GM12864 (cell line): ENCODE measurements around the gene DBET.
"Not testable (repeated sequence)": the region's sequence is repeated elsewhere in the genome, so short reads cannot be mapped to it uniquely, and the experiment has no call there.

ENCODE experiments used
- DNase-seq: peaks from one replicate; pipeline ENCODE4 v3.0.0-alpha.2; 2011; ENCODE audit warnings: low read depth
- H3K4me3 ChIP-seq: 2 replicates; pipeline ENCODE4 v1.5.1; 2011; ENCODE audit warnings: mild to moderate bottlenecking, low read depth, low read length, control low read depth
- CTCF ChIP-seq: IDR thresholded peaks from 2 replicates; pipeline ENCODE4 v1.5.1; 2011; ENCODE audit warnings: low read depth, mild to moderate bottlenecking, moderate library complexity, low read length, control low read depth, inconsistent platforms; ENCODE audit errors: missing control alignments

DBET gene

GRCh38 chr4:190019023-190019858 lies 45.1 kb upstream of the DBET start:
- no peak for DNase-seq
- no peak overlapping the region for H3K4me3 ChIP-seq
- no peak for TF ChIP-seq CTCF

- not testable (repeated sequence) for DNase-seq, H3K4me3 ChIP-seq
Measured at GRCh38 chr4:190019859-190020463, 44.3 kb upstream of the DBET start.

- H3K4me3 ChIP-seq, result no peak overlapping the region
- DNase-seq, result no peak
- TF ChIP-seq CTCF, result no peak
Measured at GRCh38 chr4:190020790-190021717, 43.2 kb upstream of the DBET start.

GRCh38 chr4:190021973-190022372 lies 42.3 kb upstream of the DBET start:
- H3K4me3 ChIP-seq, DNase-seq: not testable (repeated sequence)

- DNase-seq, H3K4me3 ChIP-seq: not testable (repeated sequence)
Measured at GRCh38 chr4:190022614-190023281, 41.6 kb upstream of the DBET start.

GRCh38 chr4:190027156-190027555 lies 37.1 kb upstream of the DBET start, which contains the start of gene FRG2:
Gene FRG2 (minus strand): TSS chr4:190027256. CDS start chr4:190027204, 52 bp downstream.
- not testable (repeated sequence) for DNase-seq, H3K4me3 ChIP-seq

GRCh38 chr4:190031264-190031663 lies 33.0 kb upstream of the DBET start:
- H3K4me3 ChIP-seq, DNase-seq: not testable (repeated sequence)

GRCh38 chr4:190037704-190038388 lies 26.5 kb upstream of the DBET start:
- DNase-seq, H3K4me3 ChIP-seq: not testable (repeated sequence)

GRCh38 chr4:190040873-190041272 lies 23.4 kb upstream of the DBET start:
- H3K4me3 ChIP-seq, result not testable (repeated sequence)

GRCh38 chr4:190047627-190048026 lies 16.7 kb upstream of the DBET start:
- DNase-seq, H3K4me3 ChIP-seq: not testable (repeated sequence)

More at GRCh38 chr4:190040873-190041272, 23.4 kb upstream of the DBET start:
- DNase-seq, result not testable (repeated sequence)

- not testable (repeated sequence) for DNase-seq, H3K4me3 ChIP-seq
Measured at GRCh38 chr4:190049378-190050239, 14.7 kb upstream of the DBET start.

GRCh38 chr4:190058997-190059396 lies 5.3 kb upstream of the DBET start:
- H3K4me3 ChIP-seq, result not testable (repeated sequence)

GRCh38 chr4:190064805-190065204 lies 503 bp downstream of the DBET start:
- DNase-seq, H3K4me3 ChIP-seq: not testable (repeated sequence)

More at GRCh38 chr4:190058997-190059396, 5.3 kb upstream of the DBET start:
- not testable (repeated sequence) for DNase-seq

GRCh38 chr4:190068351-190068750 lies 4.0 kb downstream of the DBET start:
- not testable (repeated sequence) for H3K4me3 ChIP-seq, DNase-seq
